DOHH2 (cell line): ENCODE measurements around the gene TRMT10C.

Source experiments
- EZH2phosphoT487 ChIP-seq: fragments of 200-600 bp; sonication (generic); IDR thresholded peaks from 2 replicates; pipeline ENCODE4 v1.6.1; 2017; ENCODE audit warnings: borderline replicate concordance, mild to moderate bottlenecking, antibody characterized with exemption, low read length, moderate library complexity, mixed read lengths
- TF ChIP-seq, protein P1 (sequence below): fragments of 200-600 bp; sonication (generic); IDR thresholded peaks from one replicate; pipeline ENCODE4 v1.5.1; 2014; ENCODE audit warnings: antibody characterized with exemption, mild to moderate bottlenecking, low read depth, low read length; ENCODE audit not compliant: poor library complexity, severe bottlenecking

DNA sequence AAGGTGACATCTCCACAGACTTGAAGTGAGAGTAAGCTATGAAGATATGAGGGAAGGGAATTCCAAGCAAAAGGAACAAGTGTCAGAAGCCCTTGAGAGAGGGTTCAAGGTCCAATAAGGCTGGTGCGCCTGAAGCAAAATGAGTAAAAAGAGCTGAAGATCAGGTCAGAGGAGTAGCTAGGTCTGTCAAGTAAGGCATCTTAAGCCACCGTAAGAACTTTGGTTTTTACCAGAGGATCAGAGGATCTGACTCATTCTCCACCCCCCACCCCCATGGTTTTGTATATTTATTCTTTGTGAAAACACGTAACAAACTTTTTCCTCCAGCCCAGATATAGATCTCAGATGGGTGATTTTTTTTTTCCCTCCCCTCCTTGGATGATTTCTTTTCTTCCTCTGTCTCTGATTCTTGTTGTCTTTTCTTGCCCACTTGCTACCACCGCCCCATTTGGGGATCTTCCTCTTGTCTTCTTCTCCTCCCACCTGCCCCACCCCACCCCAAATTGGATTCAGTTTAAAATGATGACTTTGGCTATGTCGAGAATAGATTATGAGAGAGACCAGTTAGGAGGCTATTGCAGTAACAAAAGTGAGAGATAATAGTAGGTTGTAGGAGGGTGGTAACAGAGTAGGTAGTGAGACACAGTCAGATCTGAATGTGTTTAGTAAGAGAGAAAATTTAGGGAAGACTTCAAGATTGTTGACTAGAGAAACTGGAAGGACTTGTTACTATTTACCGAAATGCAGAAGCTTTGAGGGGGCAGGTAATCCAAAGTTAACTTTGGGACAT lies 6.1 kb downstream of the TRMT10C start:
- TF ChIP-seq, protein P1, sequence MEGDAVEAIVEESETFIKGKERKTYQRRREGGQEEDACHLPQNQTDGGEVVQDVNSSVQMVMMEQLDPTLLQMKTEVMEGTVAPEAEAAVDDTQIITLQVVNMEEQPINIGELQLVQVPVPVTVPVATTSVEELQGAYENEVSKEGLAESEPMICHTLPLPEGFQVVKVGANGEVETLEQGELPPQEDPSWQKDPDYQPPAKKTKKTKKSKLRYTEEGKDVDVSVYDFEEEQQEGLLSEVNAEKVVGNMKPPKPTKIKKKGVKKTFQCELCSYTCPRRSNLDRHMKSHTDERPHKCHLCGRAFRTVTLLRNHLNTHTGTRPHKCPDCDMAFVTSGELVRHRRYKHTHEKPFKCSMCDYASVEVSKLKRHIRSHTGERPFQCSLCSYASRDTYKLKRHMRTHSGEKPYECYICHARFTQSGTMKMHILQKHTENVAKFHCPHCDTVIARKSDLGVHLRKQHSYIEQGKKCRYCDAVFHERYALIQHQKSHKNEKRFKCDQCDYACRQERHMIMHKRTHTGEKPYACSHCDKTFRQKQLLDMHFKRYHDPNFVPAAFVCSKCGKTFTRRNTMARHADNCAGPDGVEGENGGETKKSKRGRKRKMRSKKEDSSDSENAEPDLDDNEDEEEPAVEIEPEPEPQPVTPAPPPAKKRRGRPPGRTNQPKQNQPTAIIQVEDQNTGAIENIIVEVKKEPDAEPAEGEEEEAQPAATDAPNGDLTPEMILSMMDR, result no peak
- no peak for TF ChIP-seq EZH2phosphoT487
